Measurements from ENCODE around the gene TPST1.
"Not testable (repeated sequence)": the region's sequence is repeated elsewhere in the genome, so short reads cannot be mapped to it uniquely, and the experiment has no call there.

DNA sequence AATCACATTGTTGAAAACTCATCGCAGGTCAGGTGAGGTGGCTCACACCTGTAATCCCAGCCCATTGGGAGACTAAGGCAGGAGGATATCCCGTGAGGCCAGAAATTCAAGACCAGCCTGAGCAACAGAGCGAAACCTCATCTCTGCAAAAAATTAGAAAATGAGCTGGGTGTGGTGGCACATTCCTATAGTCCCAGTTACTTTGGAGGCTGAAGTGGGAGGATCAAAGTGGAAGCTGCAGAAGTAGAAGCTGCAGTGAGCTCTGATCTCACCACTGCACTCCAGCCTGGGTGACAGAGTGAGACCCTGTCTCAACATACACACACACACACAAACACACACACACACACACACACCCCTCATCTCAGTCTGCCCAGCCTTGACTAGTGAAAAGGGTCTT lies 190.9 kb downstream of the TPST1 start:
- TF ChIP-seq CTCF (conservative IDR thresholded peaks at IDR 0.05 in 1 of 2, IDR thresholded peaks at IDR 0.05 in 1 of 2; ENCODE audit: low read depth in 1 of 2, low read length in 2 of 2); EZH2 (IDR thresholded peaks at IDR 0.05; ENCODE audit: low read length, missing control alignments): not testable (repeated sequence)
